Panc1 (cell line): ENCODE results near the gene ANKMY1.

ENCODE experiments used
- POLR2AphosphoS5 ChIP-seq: IDR thresholded peaks from 2 replicates; pipeline ENCODE4 v1.6.1; 2012; ENCODE audit warnings: mild to moderate bottlenecking, low read depth, low read length, moderate library complexity
- SIN3A ChIP-seq: IDR thresholded peaks from 2 replicates; pipeline ENCODE4 v1.6.1; 2012; ENCODE audit warnings: low read depth, mild to moderate bottlenecking, low read length, moderate library complexity, borderline replicate concordance; ENCODE audit not compliant: insufficient read depth
- TCF7L2 ChIP-seq: IDR thresholded peaks from 2 replicates; pipeline ENCODE4 v1.6.1; 2011; ENCODE audit warnings: mild to moderate bottlenecking, low read depth, low read length, inconsistent platforms
- TF ChIP-seq, protein P1 (sequence below): fragments of 450-650 bp; IDR thresholded peaks from 2 replicates; pipeline ENCODE4 v1.5.1; 2017; ENCODE audit warnings: mild to moderate bottlenecking
- TF ChIP-seq, protein P2 (sequence below), 2 experiments: IDR thresholded peaks; 2 replicates each; pipeline ENCODE4 v1.6.1; 2011 to 2012; ENCODE audit warnings: low read depth in 2 of 2, control low read depth in 1 of 2, low read length in 1 of 2, mild to moderate bottlenecking in 1 of 2, moderate library complexity in 1 of 2; ENCODE audit not compliant: insufficient read depth in 1 of 2

DNA sequence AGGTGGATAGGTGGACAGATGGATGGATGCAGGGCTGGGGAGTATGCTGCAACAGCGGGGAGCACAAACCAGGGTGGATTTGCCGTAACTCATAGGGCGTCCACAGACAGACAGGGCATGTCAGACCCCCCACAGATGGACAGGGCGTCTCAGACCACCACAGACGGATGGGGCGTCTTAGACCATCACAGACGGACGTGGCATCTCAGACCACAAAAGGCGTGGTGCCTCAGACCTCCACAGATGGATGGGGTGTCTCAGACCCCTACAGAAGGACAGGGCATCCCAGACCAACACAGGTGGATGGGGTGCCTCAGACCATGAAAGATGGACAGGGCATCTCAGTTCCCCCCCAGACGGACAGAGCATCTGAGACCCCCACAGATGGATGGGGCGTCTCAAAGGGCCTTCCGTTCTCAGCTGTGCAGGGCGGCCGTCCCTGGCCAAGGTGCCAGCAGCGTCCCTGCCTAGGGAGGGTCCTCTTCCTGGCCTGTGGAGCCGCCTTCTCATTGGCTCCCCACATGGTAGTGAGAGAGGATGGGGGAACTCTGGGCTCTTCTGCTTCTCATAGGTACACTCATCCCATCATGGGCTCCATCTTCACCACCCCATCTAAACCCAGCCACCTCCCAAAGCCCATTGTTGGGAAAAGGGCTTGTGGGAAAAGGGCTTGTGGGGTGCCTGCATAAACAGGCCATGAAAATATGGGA, 2.1 kb downstream of the ANKMY1 start:
- TF ChIP-seq, protein P1, sequence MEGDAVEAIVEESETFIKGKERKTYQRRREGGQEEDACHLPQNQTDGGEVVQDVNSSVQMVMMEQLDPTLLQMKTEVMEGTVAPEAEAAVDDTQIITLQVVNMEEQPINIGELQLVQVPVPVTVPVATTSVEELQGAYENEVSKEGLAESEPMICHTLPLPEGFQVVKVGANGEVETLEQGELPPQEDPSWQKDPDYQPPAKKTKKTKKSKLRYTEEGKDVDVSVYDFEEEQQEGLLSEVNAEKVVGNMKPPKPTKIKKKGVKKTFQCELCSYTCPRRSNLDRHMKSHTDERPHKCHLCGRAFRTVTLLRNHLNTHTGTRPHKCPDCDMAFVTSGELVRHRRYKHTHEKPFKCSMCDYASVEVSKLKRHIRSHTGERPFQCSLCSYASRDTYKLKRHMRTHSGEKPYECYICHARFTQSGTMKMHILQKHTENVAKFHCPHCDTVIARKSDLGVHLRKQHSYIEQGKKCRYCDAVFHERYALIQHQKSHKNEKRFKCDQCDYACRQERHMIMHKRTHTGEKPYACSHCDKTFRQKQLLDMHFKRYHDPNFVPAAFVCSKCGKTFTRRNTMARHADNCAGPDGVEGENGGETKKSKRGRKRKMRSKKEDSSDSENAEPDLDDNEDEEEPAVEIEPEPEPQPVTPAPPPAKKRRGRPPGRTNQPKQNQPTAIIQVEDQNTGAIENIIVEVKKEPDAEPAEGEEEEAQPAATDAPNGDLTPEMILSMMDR, result no peak
- TF ChIP-seq, protein P2, sequence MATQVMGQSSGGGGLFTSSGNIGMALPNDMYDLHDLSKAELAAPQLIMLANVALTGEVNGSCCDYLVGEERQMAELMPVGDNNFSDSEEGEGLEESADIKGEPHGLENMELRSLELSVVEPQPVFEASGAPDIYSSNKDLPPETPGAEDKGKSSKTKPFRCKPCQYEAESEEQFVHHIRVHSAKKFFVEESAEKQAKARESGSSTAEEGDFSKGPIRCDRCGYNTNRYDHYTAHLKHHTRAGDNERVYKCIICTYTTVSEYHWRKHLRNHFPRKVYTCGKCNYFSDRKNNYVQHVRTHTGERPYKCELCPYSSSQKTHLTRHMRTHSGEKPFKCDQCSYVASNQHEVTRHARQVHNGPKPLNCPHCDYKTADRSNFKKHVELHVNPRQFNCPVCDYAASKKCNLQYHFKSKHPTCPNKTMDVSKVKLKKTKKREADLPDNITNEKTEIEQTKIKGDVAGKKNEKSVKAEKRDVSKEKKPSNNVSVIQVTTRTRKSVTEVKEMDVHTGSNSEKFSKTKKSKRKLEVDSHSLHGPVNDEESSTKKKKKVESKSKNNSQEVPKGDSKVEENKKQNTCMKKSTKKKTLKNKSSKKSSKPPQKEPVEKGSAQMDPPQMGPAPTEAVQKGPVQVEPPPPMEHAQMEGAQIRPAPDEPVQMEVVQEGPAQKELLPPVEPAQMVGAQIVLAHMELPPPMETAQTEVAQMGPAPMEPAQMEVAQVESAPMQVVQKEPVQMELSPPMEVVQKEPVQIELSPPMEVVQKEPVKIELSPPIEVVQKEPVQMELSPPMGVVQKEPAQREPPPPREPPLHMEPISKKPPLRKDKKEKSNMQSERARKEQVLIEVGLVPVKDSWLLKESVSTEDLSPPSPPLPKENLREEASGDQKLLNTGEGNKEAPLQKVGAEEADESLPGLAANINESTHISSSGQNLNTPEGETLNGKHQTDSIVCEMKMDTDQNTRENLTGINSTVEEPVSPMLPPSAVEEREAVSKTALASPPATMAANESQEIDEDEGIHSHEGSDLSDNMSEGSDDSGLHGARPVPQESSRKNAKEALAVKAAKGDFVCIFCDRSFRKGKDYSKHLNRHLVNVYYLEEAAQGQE (IDR thresholded peaks at IDR 0.05; ENCODE audit: insufficient read depth in 1 of 2, low read depth in 2 of 2, low read length in 1 of 2), result no peak
- TF ChIP-seq POLR2AphosphoS5 (no peak), SIN3A (no peak), TCF7L2 (no peak)
